Large intestine (tissue), 3 donors: ENCODE data around the gene PPP2R2C. TPM values are rescaled to one million over a fixed set of nuclear protein-coding genes. Genes with fewer than 3 reads are reported as not detected.

ENCODE experiments used
- DNase-seq, 2 donors: peaks; one replicate each; pipeline versions ENCODE4 v3.0.0 to v3.0.0-alpha.2; 2013
- H3K27ac ChIP-seq: one replicate; pipeline ENCODE4 v1.5.1; 2013; ENCODE audit warnings: low read length
- H3K27me3 ChIP-seq: 2 replicates; pipeline ENCODE4 v1.6.1; 2013; ENCODE audit warnings: low read length; ENCODE audit not compliant: control insufficient read depth, insufficient read depth
- H3K36me3 ChIP-seq: 2 replicates; pipeline ENCODE4 v1.6.1; 2013; ENCODE audit warnings: low read length; ENCODE audit not compliant: control insufficient read depth, insufficient read depth
- H3K4me1 ChIP-seq: one replicate; pipeline ENCODE4 v1.6.1; 2013; ENCODE audit warnings: low read length; ENCODE audit not compliant: control insufficient read depth, insufficient read depth
- H3K4me3 ChIP-seq: one replicate; pipeline ENCODE4 v1.5.1; 2013; ENCODE audit warnings: low read length
- H3K9me3 ChIP-seq: one replicate; pipeline ENCODE4 v1.6.1; 2013; ENCODE audit warnings: mild to moderate bottlenecking, low read depth, low read length, moderate library complexity; ENCODE audit not compliant: control insufficient read depth
- WGBS: methylation state at CpG from one replicate; pipeline ENCODE4 v1.1.5; 2013; ENCODE audit warnings: low lambda C conversion rate; ENCODE audit not compliant: insufficient coverage; 5-methylcytosine and 5-hydroxymethylcytosine counted together
- polyA plus RNA-seq: library from polyadenylated mRNA; unstranded; fragments of 120-200 nt; gene quantifications from one replicate; pipeline ENCODE4 v1.2.1, GENCODE V29; 2013

Gene PPP2R2C
- polyA plus RNA-seq, 1 donor: 3.9 TPM

- peaks cover 40% of the 10 kb centered on the region for H3K27me3 ChIP-seq
- no peaks in the 10 kb centered on the region for H3K36me3 ChIP-seq
- H3K4me3 ChIP-seq: no peak overlapping the region
- no peaks in the 10 kb centered on the region for H3K4me1 ChIP-seq
- no CpG with 5 or more reads among the region's 4 CpGs for WGBS
- no peak for DNase-seq
- no peak overlapping the region for H3K27ac ChIP-seq
- no peaks in the 10 kb centered on the region for H3K9me3 ChIP-seq
Observed at GRCh38 chr4:6381571-6382123, 90.8 kb downstream of the PPP2R2C start.

- Histone ChIP-seq H3K4me1 (no peaks in the 10 kb centered on the region), H3K27ac (no peak overlapping the region), H3K9me3 (no peaks in the 10 kb centered on the region), H3K27me3 (peaks cover 40% of the 10 kb centered on the region), H3K4me3 (no peak overlapping the region), H3K36me3 (no peaks in the 10 kb centered on the region)
- no peak for DNase-seq
- no CpG with 5 or more reads among the region's 21 CpGs for WGBS
Observed at GRCh38 chr4:6380746-6381410, 91.5 kb downstream of the PPP2R2C start.

DNA sequence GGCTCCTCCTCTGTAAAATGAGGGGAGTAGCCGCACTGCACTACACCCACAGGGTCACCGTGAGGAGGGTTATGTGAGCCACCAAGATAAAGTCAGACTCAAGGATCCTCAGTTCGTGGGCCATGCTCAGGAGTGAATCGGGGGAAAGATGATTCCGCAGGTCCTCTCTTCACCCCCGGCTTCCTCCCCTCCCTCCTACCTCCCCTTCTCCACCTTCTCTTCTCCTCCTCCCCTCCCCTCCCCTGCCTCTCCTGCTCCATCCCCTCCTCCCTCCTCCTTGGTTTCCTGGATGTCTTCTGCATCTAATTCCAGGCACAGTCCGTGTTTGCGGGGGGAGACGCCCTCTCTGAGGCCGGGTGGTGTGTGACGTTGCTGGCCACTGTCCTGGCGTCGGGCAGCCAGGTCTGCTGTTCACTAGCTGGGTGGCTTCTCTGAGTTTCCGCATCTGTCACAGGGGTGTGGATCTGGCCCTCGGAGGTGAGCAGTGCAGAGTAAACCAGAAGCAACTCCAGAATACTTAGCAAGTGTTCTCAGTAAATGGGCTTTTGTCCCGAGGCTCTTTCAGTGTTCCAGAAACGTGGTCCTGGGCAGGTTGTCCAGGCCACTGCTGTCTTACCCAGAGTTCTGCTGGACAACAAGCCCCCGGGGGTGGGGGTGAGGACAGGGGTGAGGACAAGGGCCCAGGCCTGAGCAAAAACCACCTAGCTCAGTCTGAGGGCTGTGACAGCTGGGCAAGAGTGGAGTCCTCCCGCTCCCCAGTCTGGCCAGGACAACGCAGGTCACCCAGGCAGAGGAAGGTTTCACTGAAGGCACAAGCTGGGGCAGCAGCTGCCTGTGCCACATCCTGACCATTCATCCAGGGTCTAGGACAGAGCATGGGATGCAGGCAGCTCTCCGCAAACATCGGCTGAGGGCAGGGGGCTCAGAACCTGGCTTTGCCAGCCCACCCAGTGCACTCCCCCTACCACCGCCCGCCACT lies 92.4 kb downstream of the PPP2R2C start:
- Histone ChIP-seq H3K9me3 (no peaks in the 10 kb centered on the region), H3K27ac (no peak overlapping the region), H3K4me1 (no peaks in the 10 kb centered on the region), H3K4me3 (no peak overlapping the region), H3K27me3 (peaks cover 40% of the 10 kb centered on the region), H3K36me3 (no peaks in the 10 kb centered on the region)
- no CpG with 5 or more reads among the region's 24 CpGs for WGBS
- DNase-seq: no peak

- Histone ChIP-seq H3K27ac (no peak overlapping the region), H3K27me3 (peaks cover 40% of the 10 kb centered on the region), H3K36me3 (no peaks in the 10 kb centered on the region), H3K9me3 (no peaks in the 10 kb centered on the region), H3K4me3 (no peak overlapping the region), H3K4me1 (no peaks in the 10 kb centered on the region)
- DNase-seq: no peak
- WGBS: no CpG with 5 or more reads among the region's 41 CpGs
Observed at GRCh38 chr4:6378493-6379445, 93.6 kb downstream of the PPP2R2C start.

DNA sequence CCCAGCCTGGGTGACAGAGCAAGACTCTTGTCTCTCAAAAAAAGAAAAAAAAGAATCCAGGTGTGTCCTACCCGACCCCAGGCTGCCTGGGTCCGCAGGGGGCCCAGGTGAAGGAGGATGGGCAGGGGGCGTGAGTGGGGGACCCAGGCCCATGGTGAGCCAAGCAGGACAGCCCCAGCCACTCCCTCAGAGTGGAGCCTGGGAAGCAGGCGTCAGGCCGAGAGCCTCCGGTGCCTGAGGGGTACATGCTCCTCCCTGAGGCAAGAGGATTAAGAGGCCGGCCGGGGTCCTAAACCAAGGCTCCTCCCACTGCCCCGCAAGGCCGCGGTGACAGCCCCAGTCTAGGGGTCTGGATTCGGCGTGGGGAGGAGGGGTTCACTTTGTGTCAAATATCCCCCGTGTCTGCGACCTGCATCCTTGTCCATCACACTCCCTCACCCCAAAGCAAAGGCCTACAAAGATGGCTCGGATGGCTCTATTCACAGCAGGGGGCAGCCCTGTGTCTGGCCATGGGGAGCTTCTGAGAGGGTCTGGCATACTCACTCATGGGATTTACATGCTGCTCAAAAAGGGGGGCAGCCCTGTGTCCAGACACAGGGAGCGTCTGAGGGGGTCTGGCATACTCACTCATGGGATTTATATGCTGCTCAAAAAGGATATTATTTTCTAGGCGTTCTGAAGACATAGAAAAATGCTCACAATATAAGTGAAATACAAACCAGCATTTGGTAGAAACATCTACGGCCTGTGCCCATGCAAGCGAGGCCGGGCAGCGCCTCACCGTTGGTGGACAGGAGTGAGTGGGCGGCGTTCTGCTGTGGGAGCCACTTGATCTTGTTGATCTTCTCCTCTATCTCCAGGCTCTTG lies 94.6 kb downstream of the PPP2R2C start:
- H3K27ac ChIP-seq: no peak overlapping the region
- H3K4me1 ChIP-seq: no peaks in the 10 kb centered on the region
- H3K27me3 ChIP-seq: peaks cover 35% of the 10 kb centered on the region
- 60% methylated on average over 1 of the region's 25 CpGs for WGBS
- DNase-seq: no peak
- H3K9me3 ChIP-seq: no peaks in the 10 kb centered on the region
- H3K36me3 ChIP-seq: no peaks in the 10 kb centered on the region
- H3K4me3 ChIP-seq: no peak overlapping the region

DNA sequence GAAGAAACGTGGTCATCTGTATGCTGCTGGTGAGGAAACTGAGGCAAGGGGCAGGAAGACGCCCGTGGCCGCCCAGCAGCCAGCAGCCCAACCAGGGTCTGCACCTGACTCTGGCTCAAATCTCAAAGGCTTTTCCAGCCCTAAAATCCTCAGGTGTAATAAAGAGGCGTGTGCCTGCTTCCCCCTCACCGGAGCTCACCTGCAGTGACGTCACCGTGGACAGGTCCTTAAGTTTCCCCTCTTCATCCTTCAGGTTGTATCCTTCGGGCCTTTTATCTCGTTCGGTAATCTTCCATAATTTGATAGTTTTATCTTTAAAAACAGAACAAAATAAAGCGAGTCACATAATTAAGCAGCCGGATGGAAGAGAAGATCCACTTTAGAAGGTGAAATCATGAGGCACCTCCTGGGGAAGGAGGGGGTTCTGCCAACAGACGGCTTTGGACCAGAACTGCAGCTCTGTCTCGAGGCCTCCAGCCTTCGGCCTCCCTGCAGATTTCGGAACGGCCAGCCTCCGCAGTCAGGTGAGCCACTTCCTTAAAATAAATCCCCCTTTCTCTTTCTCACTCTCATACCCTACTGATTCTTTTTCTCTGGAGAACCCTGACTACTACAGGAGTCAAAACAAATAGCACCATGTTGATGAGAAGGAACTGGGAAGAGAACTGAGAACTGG lies 96.7 kb downstream of the PPP2R2C start:
- 80% methylated on average over 1 of the region's 19 CpGs for WGBS

DNA sequence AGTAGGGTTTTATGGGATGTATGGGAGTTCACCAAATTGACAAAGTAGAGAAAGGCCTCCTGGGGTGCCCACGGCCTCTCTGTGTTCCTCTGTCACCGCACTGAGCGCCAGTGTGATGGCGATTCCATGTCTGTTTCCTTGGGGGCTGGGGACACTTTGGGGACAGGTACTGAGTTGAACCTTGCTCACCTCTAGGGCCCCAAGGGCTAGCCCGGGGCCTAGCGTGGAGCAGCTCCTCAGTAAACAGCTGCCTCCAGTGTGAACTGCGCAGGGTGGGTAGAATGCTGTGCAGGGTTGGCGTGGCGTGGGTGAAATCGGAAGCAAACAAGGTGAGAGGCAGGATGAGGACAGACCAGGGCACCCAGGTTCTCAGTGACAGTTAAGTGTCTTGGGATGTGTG lies 97.8 kb downstream of the PPP2R2C start:
- no peak for DNase-seq
- Histone ChIP-seq H3K27ac (no peak overlapping the region), H3K27me3 (peaks cover 14% of the 10 kb centered on the region), H3K4me1 (no peaks in the 10 kb centered on the region), H3K4me3 (no peak overlapping the region), H3K9me3 (no peaks in the 10 kb centered on the region), H3K36me3 (no peaks in the 10 kb centered on the region)
- no CpG with 5 or more reads among the region's 10 CpGs for WGBS

More for the DNA sequence above, 96.7 kb downstream of the PPP2R2C start:
- Histone ChIP-seq H3K27me3 (peaks cover 26% of the 10 kb centered on the region), H3K4me3 (no peak overlapping the region), H3K36me3 (no peaks in the 10 kb centered on the region), H3K27ac (no peak overlapping the region), H3K9me3 (no peaks in the 10 kb centered on the region), H3K4me1 (no peaks in the 10 kb centered on the region)
- no peak for DNase-seq

DNA sequence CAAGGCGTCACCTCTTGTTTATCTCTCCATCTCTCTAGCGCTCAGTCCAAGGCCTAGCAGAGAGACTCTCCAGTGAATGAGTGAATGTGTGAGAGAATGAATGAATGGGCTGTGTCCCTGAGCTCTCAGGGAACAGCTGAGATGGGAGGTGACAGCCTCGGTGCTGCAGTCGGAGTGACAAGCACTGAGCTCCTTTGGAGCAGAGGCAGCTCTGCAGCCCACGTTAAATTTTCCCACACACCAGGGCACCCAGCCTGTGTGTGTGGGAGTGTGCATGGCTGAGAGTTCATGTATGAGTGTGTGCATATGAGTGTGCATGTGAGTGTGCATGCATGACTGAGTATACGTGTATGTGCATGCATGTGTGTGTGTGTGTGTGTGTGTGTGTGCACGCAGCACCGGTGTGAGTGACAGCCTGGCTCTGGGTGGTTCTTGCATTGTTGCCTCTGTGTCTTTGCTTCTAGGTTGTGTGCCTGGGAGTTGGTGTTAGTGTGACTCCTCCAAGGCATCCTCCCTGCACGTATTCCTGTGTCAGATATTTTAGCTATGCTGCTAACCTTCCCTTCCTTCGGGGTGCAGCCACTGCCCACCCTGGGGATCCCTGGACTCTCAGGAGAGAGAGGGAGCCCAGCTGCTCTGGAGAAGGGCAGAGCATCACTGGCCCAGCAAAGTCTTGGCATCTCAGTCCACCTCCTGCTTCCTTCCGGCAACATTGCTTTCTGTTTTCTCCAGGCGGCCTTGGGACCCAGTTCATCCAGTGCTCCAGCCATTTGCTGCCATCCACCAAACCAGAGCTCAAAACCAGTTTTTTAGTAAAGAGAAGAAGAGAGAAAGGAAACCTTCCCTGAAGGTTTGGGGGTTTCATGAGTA lies 98.6 kb downstream of the PPP2R2C start:
- peaks cover 13% of the 10 kb centered on the region for H3K27me3 ChIP-seq
- no peak for DNase-seq
- H3K4me3 ChIP-seq: no peak overlapping the region
- WGBS: no CpG with 5 or more reads among the region's 12 CpGs
- H3K27ac ChIP-seq: no peak overlapping the region
- H3K36me3 ChIP-seq: no peaks in the 10 kb centered on the region
- H3K4me1 ChIP-seq: no peaks in the 10 kb centered on the region
- H3K9me3 ChIP-seq: no peaks in the 10 kb centered on the region
